ENCODE measurements around the gene GMDS. TPM values are rescaled to one million over a fixed set of nuclear protein-coding genes. Genes with fewer than 3 reads are reported as not detected.

The GMDS gene
- total RNA-seq, 1 experiment from 2014 or later = 9.7 TPM

GRCh38 chr6:1787894-1788293, 457.5 kb downstream of the GMDS start:
- no peaks in the 10 kb centered on the region for H3K4me1 ChIP-seq (ENCODE audit: low read length)
- no peak for DNase-seq
- no peaks in the 10 kb centered on the region for H3K27me3 ChIP-seq (ENCODE audit: low read length)
- no peaks in the 10 kb centered on the region for H3K9me3 ChIP-seq (ENCODE audit: low read length)
- no peaks in the 10 kb centered on the region for H3K79me2 ChIP-seq (ENCODE audit: low read length)
- 0 out of 2 replicates have a peak, but pooled peaks cover 3% of the 10 kb centered on the region for H4K20me1 ChIP-seq (ENCODE audit: insufficient read depth, low read depth, low read length)
- H3K27ac ChIP-seq (ENCODE audit: low read length) = no peak overlapping the region
- no peak overlapping the region for H2AFZ ChIP-seq (ENCODE audit: low read length)
- no peak overlapping the region for H3K4me2 ChIP-seq (ENCODE audit: low read depth, low read length, poor library complexity, severe bottlenecking)
- H3K9me2 ChIP-seq (replicated peaks; ENCODE audit: insufficient read depth, low read length) = no peaks in the 10 kb centered on the region
- no peak overlapping the region for H3K9ac ChIP-seq (ENCODE audit: low read length)
- H3K36me3 ChIP-seq (ENCODE audit: insufficient read depth, low read length) = no peaks in the 10 kb centered on the region
- no peak overlapping the region for H3K4me3 ChIP-seq (ENCODE audit: low read length)

GRCh38 chr6:1786455-1787453, 458.7 kb downstream of the GMDS start:
- H3K79me2 ChIP-seq (ENCODE audit: low read length) = no peaks in the 10 kb centered on the region
- H3K9me3 ChIP-seq (ENCODE audit: low read length) = no peaks in the 10 kb centered on the region
- no peaks in the 10 kb centered on the region for H3K36me3 ChIP-seq (ENCODE audit: insufficient read depth, low read length)
- H2AFZ ChIP-seq (ENCODE audit: low read length) = no peak overlapping the region
- H3K9me2 ChIP-seq (replicated peaks; ENCODE audit: insufficient read depth, low read length) = no peaks in the 10 kb centered on the region
- no peaks in the 10 kb centered on the region for H3K27me3 ChIP-seq (ENCODE audit: low read length)
- no peaks in the 10 kb centered on the region for H3K4me1 ChIP-seq (ENCODE audit: low read length)
- 0 out of 2 replicates have a peak, but pooled peaks cover 3% of the 10 kb centered on the region for H4K20me1 ChIP-seq (ENCODE audit: insufficient read depth, low read depth, low read length)
- H3K4me3 ChIP-seq (ENCODE audit: low read length) = no peak overlapping the region
- no peak overlapping the region for H3K4me2 ChIP-seq (ENCODE audit: low read depth, low read length, poor library complexity, severe bottlenecking)
- no peak overlapping the region for H3K9ac ChIP-seq (ENCODE audit: low read length)
- no peak overlapping the region for H3K27ac ChIP-seq (ENCODE audit: low read length)
- no peak for DNase-seq

- Histone ChIP-seq H2AFZ (ENCODE audit: low read length) (no peak overlapping the region), H3K4me2 (ENCODE audit: low read depth, low read length, poor library complexity, severe bottlenecking) (no peak overlapping the region), H3K27ac (ENCODE audit: low read length) (no peak overlapping the region), H3K36me3 (ENCODE audit: insufficient read depth, low read length) (no peaks in the 10 kb centered on the region), H3K27me3 (ENCODE audit: low read length) (no peaks in the 10 kb centered on the region), H3K4me3 (ENCODE audit: low read length) (no peak overlapping the region), H3K4me1 (ENCODE audit: low read length) (no peaks in the 10 kb centered on the region), H3K9me3 (ENCODE audit: low read length) (no peaks in the 10 kb centered on the region), H4K20me1 (ENCODE audit: insufficient read depth, low read depth, low read length) (peaks cover 6% of the 10 kb centered on the region; the same call in 1 of the 2 replicates), H3K9me2 (replicated peaks; ENCODE audit: insufficient read depth, low read length) (no peaks in the 10 kb centered on the region), H3K9ac (ENCODE audit: low read length) (no peak overlapping the region), H3K79me2 (ENCODE audit: low read length) (no peaks in the 10 kb centered on the region)
- DNase-seq = no peak
Observed at GRCh38 chr6:1784422-1784884, 461.0 kb downstream of the GMDS start.

GRCh38 chr6:1781817-1782184, 463.6 kb downstream of the GMDS start:
- no peaks in the 10 kb centered on the region for H3K9me3 ChIP-seq (ENCODE audit: low read length)
- H3K4me3 ChIP-seq (ENCODE audit: low read length) = no peak overlapping the region
- no peak for DNase-seq
- no peaks in the 10 kb centered on the region for H3K36me3 ChIP-seq (ENCODE audit: insufficient read depth, low read length)
- no peak overlapping the region for H3K4me2 ChIP-seq (ENCODE audit: low read depth, low read length, poor library complexity, severe bottlenecking)
- no peak overlapping the region for H2AFZ ChIP-seq (ENCODE audit: low read length)
- no peak overlapping the region for H3K9ac ChIP-seq (ENCODE audit: low read length)
- no peaks in the 10 kb centered on the region for H3K4me1 ChIP-seq (ENCODE audit: low read length)
- H4K20me1 ChIP-seq (ENCODE audit: insufficient read depth, low read depth, low read length) = peaks cover 6% of the 10 kb centered on the region; the same call in 1 of the 2 replicates
- no peaks in the 10 kb centered on the region for H3K27me3 ChIP-seq (ENCODE audit: low read length)
- H3K79me2 ChIP-seq (ENCODE audit: low read length) = no peaks in the 10 kb centered on the region
- H3K9me2 ChIP-seq (replicated peaks; ENCODE audit: insufficient read depth, low read length) = no peaks in the 10 kb centered on the region
- no peak overlapping the region for H3K27ac ChIP-seq (ENCODE audit: low read length)

DNA sequence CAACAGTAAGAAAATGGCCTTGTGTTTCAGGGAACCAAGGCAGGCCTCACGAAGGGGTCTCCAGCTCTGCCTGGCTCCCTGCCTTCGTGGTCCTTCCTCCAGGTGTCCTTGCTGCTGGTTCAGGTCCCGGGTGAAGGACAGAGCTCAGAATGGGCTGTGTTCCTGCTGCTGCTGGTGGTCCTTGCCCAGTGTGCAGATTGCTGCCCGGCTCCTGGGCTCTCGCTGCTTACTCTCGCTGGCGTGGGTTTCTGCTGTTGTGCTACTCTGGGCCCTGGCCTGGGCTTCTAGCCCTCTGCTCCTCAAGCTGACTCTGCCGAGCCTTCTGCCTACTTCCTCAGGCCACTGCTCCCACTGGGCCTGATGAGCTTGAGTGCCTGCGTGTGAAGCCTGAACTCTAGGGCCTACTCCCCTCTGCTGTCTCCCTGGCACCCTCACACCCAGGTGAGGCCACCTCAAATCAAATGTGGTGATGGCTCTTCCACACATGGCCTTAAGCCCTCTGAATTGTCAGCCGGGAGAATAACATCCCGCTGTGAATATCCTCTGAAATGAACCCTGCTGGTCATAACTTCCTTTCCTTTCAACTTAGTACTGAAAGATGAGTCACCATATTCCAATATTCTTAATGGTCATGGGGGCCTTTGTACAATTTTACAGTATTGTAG, 464.1 kb downstream of the GMDS start:
- Histone ChIP-seq H3K4me1 (ENCODE audit: low read length) (no peaks in the 10 kb centered on the region), H3K36me3 (ENCODE audit: insufficient read depth, low read length) (no peaks in the 10 kb centered on the region), H3K4me2 (ENCODE audit: low read depth, low read length, poor library complexity, severe bottlenecking) (no peak overlapping the region), H3K9me3 (ENCODE audit: low read length) (no peaks in the 10 kb centered on the region), H2AFZ (ENCODE audit: low read length) (no peak overlapping the region), H3K4me3 (ENCODE audit: low read length) (no peak overlapping the region), H3K79me2 (ENCODE audit: low read length) (no peaks in the 10 kb centered on the region), H3K27ac (ENCODE audit: low read length) (no peak overlapping the region), H3K27me3 (ENCODE audit: low read length) (no peaks in the 10 kb centered on the region), H3K9me2 (replicated peaks; ENCODE audit: insufficient read depth, low read length) (no peaks in the 10 kb centered on the region), H4K20me1 (ENCODE audit: insufficient read depth, low read depth, low read length) (peaks cover 6% of the 10 kb centered on the region; the same call in 1 of the 2 replicates), H3K9ac (ENCODE audit: low read length) (no peak overlapping the region)
- no peak for DNase-seq

DNA sequence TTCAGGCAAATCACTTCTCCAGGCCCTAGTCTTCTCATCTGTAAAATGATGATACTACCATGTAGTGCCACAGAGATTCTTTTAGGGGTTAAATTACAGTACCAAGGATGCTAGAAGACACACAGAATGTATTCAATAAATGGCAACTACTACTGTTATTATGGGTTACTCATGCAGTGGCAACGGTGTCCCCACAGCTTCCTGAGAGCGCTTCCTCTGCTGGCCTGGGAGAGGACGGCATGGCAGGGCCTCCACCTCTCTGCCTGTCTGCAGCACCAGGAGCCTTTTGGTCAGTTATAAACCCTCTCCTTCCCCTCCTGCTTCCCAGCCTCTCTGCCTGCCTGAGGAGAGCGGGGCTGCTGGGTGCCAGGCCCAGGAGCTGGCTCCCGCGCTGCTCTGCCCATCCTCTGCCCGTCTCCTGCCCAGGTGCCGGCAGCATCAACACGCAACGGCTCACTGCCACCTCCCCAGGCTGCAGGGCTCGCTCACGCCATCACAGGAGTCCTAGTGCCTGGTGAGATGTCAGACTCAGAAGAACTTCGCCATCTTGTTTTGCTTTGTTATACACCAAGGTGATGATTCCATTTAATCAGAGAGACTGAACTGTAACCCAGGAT, 465.0 kb downstream of the GMDS start:
- H3K9ac ChIP-seq (ENCODE audit: low read length) = no peak overlapping the region
- DNase-seq = no peak
- no peaks in the 10 kb centered on the region for H3K4me1 ChIP-seq (ENCODE audit: low read length)
- H3K4me2 ChIP-seq (ENCODE audit: low read depth, low read length, poor library complexity, severe bottlenecking) = no peak overlapping the region
- H3K4me3 ChIP-seq (ENCODE audit: low read length) = no peak overlapping the region
- H2AFZ ChIP-seq (ENCODE audit: low read length) = no peak overlapping the region
- H3K36me3 ChIP-seq (ENCODE audit: insufficient read depth, low read length) = no peaks in the 10 kb centered on the region
- H3K9me2 ChIP-seq (replicated peaks; ENCODE audit: insufficient read depth, low read length) = no peaks in the 10 kb centered on the region
- H3K9me3 ChIP-seq (ENCODE audit: low read length) = no peaks in the 10 kb centered on the region
- H3K79me2 ChIP-seq (ENCODE audit: low read length) = no peaks in the 10 kb centered on the region
- no peak overlapping the region for H3K27ac ChIP-seq (ENCODE audit: low read length)
- peaks cover 8% of the 10 kb centered on the region; the same call in 1 of the 2 replicates for H4K20me1 ChIP-seq (ENCODE audit: insufficient read depth, low read depth, low read length)
- H3K27me3 ChIP-seq (ENCODE audit: low read length) = no peaks in the 10 kb centered on the region

- no peak overlapping the region for H3K4me2 ChIP-seq (ENCODE audit: low read depth, low read length, poor library complexity, severe bottlenecking)
Observed at GRCh38 chr6:1778686-1779235, 466.6 kb downstream of the GMDS start.

More at GRCh38 chr6:1778686-1779235, 466.6 kb downstream of the GMDS start:
- DNase-seq = no peak
- Histone ChIP-seq H3K27ac (ENCODE audit: low read length) (no peak overlapping the region), H3K4me1 (ENCODE audit: low read length) (no peaks in the 10 kb centered on the region), H3K9ac (ENCODE audit: low read length) (no peak overlapping the region), H3K4me3 (ENCODE audit: low read length) (no peak overlapping the region), H4K20me1 (ENCODE audit: insufficient read depth, low read depth, low read length) (peaks cover 10% of the 10 kb centered on the region; the same call in 1 of the 2 replicates), H3K9me3 (ENCODE audit: low read length) (no peaks in the 10 kb centered on the region), H3K27me3 (ENCODE audit: low read length) (no peaks in the 10 kb centered on the region), H2AFZ (ENCODE audit: low read length) (no peak overlapping the region), H3K79me2 (ENCODE audit: low read length) (no peaks in the 10 kb centered on the region), H3K36me3 (ENCODE audit: insufficient read depth, low read length) (no peaks in the 10 kb centered on the region), H3K9me2 (replicated peaks; ENCODE audit: insufficient read depth, low read length) (no peaks in the 10 kb centered on the region)
